Retina (tissue), 1 donor: ENCODE data around the gene C19orf53.

ENCODE experiments used
- DNase-seq: peaks from one replicate; pipeline ENCODE4 v3.0.0-alpha.2; 2016

Gene C19orf53

GRCh38 chr19:13827656-13828055 is 53.4 kb downstream of the C19orf53 start:
- DNase-seq: no peak
